Tibial artery (tissue), 4 donors: ENCODE results near the gene KIF16B.

Experiments used
- DNase-seq, 2 donors: peaks; one replicate each; pipeline ENCODE4 v3.0.0-alpha.2; 2019
- H3K27ac ChIP-seq, 2 donors: fragments of 200-600 bp; sonication (generic) in 1 of 2; 1 replicate in 1 of 2; 2 replicates in 1 of 2; pipeline ENCODE4 v1.5.1; 2018 to 2019; ENCODE audit warnings: mild to moderate bottlenecking in 1 of 2
- H3K27me3 ChIP-seq, 2 donors: fragments of 200-600 bp; sonication (generic) in 1 of 2; one replicate each; pipeline versions ENCODE4 v1.5.1 to v1.6.0; 2016 to 2019
- H3K36me3 ChIP-seq, 3 donors: fragments of 200-600 bp; sonication (generic) in 2 of 3; one replicate each; pipeline ENCODE4 v1.5.1; 2016 to 2019; ENCODE audit warnings: mild to moderate bottlenecking in 2 of 3
- H3K4me1 ChIP-seq, 4 donors: fragments of 200-600 bp; sonication (generic) in 2 of 4; 1 replicate in 3 of 4; 2 replicates in 1 of 4; pipeline ENCODE4 v1.5.1; 2016 to 2019
- H3K4me3 ChIP-seq, 2 donors: fragments of 200-600 bp; sonication (generic) in 1 of 2; 1 replicate in 1 of 2; 2 replicates in 1 of 2; pipeline ENCODE4 v1.5.1; 2018 to 2019; ENCODE audit warnings: mild to moderate bottlenecking in 2 of 2
- H3K9me3 ChIP-seq, 3 donors: fragments of 200-600 bp; sonication (generic) in 1 of 3; one replicate each; pipeline ENCODE4 v1.5.1; 2016 to 2019
- CTCF ChIP-seq, 2 experiments: fragments of 200-600 bp in 1 of 2; fragments of 450-650 bp in 1 of 2; IDR thresholded peaks; one replicate each; pipeline ENCODE4 v1.5.1; 2017 to 2019; ENCODE audit warnings: antibody characterized with exemption in 2 of 2, mild to moderate bottlenecking in 1 of 2, moderate library complexity in 1 of 2
- intact Hi-C: fragments of 100-400 bp; cut with DNase I; formaldehyde crosslinking; loops from one replicate; pipeline ENCODE4 v1.15.0; 2023; ENCODE audit warnings: low total_unique reads

Gene KIF16B

GRCh38 chr20:16327606-16328005 lies 245.6 kb downstream of the KIF16B start:
- intact Hi-C loops: no loop called here
- Histone ChIP-seq H3K36me3 (peaks cover 0 to 20% (median 7%) of the 10 kb centered on the region in 3 donors), H3K27ac (no peak overlapping the region), H3K4me1 (no peaks in the 10 kb centered on the region), H3K9me3 (no peaks in the 10 kb centered on the region), H3K4me3 (no peak overlapping the region), H3K27me3 (no peaks in the 10 kb centered on the region)
- TF ChIP-seq CTCF (IDR thresholded peaks at IDR 0.05): no peak
- no peak for DNase-seq

DNA sequence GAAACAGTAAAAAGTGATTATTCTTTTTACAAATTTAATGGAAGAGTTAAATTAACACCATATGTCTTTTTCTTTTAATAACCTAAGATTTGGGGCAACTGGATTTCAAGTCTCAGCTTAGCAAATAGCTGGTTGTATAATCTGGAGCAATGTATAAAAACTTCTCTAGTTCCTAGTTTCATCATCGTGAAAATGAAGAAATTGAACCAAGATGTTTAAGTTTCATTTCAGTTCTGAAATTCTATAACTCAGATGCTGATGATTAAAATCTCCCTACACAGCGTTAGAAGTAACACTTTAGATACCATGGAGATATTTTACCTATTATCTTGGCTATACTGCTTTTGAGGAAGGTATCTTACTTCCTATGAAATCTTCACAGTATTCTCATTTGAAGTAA lies 252.0 kb downstream of the KIF16B start:
- no peak for DNase-seq
- intact Hi-C loops: no loop called here
- no peaks in the 10 kb centered on the region for H3K9me3 ChIP-seq
- H3K27me3 ChIP-seq: no peaks in the 10 kb centered on the region
- H3K4me3 ChIP-seq: no peak overlapping the region
- no peak overlapping the region for H3K27ac ChIP-seq
- no peaks in the 10 kb centered on the region for H3K4me1 ChIP-seq
- TF ChIP-seq CTCF (IDR thresholded peaks at IDR 0.05): no peak
- peaks cover 0 to 6% (median 0%) of the 10 kb centered on the region in 3 donors for H3K36me3 ChIP-seq

GRCh38 chr20:16317445-16318362 lies 255.5 kb downstream of the KIF16B start:
- H3K27ac ChIP-seq: no peak overlapping the region
- TF ChIP-seq CTCF (IDR thresholded peaks at IDR 0.05): no peak
- H3K4me3 ChIP-seq: no peak overlapping the region

DNA sequence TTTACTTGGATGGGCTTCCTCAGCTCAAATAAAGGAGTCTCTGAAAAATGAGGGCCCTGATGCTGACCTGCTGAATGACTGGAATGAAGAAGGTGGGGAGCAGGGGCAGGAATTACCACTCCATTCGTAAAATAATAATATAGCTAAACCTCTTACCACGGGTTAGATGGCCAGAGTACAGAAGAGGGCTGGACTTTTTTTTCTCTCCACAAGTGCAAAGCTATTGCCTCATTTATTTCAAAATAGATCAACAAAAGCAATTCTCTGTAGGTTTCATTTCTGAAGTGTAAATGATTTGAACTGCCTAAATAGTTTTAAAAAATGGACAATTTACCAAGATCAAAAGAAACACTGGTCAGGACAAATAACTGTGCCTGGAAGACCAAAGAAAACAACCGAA lies 256.7 kb downstream of the KIF16B start:
- Histone ChIP-seq H3K4me1 (no peaks in the 10 kb centered on the region), H3K36me3 (peaks cover 11 to 21% (median 16%) of the 10 kb centered on the region in 3 donors), H3K9me3 (no peaks in the 10 kb centered on the region), H3K27me3 (no peaks in the 10 kb centered on the region), H3K27ac (no peak overlapping the region), H3K4me3 (no peak overlapping the region)
- no peak for TF ChIP-seq CTCF (IDR thresholded peaks at IDR 0.05)
- DNase-seq: no peak
- intact Hi-C loops: no loop called here

More at GRCh38 chr20:16317445-16318362, 255.5 kb downstream of the KIF16B start:
- intact Hi-C loops: no loop called here
- Histone ChIP-seq H3K36me3 (peaks cover 11 to 15% (median 12%) of the 10 kb centered on the region in 3 donors), H3K9me3 (no peaks in the 10 kb centered on the region), H3K4me1 (no peaks in the 10 kb centered on the region), H3K27me3 (no peaks in the 10 kb centered on the region)
- no peak for DNase-seq

- no peak overlapping the region for H3K27ac ChIP-seq
- H3K36me3 ChIP-seq: peaks cover 24 to 36% (median 33%) of the 10 kb centered on the region in 3 donors
- intact Hi-C loops: no loop called here
- no peak overlapping the region for H3K4me3 ChIP-seq
- TF ChIP-seq CTCF (IDR thresholded peaks at IDR 0.05): no peak
- no peak for DNase-seq
- H3K27me3 ChIP-seq: no peaks in the 10 kb centered on the region
- no peaks in the 10 kb centered on the region for H3K9me3 ChIP-seq
- no peaks in the 10 kb centered on the region for H3K4me1 ChIP-seq
Measured at GRCh38 chr20:16314748-16315159, 258.5 kb downstream of the KIF16B start.
